HEK293 (cell line): Measurements from ENCODE around the gene LMF1.

Source experiments
- GLI4 ChIP-seq: fragments of 450-650 bp; formaldehyde crosslinking; IDR thresholded peaks from 2 replicates; pipeline ENCODE4 v1.5.1; 2016; ENCODE audit warnings: missing biosample characterization, missing genetic modification characterization
- YY1 ChIP-seq: fragments of 450-650 bp; formaldehyde crosslinking; IDR thresholded peaks from 2 replicates; pipeline ENCODE4 v1.5.1; 2018; ENCODE audit warnings: missing biosample characterization, missing genetic modification characterization
- TF ChIP-seq, protein P1 (sequence below): fragments of 450-650 bp; formaldehyde crosslinking; IDR thresholded peaks from 2 replicates; pipeline ENCODE4 v1.5.1; 2016; ENCODE audit warnings: missing biosample characterization, missing genetic modification characterization

DNA sequence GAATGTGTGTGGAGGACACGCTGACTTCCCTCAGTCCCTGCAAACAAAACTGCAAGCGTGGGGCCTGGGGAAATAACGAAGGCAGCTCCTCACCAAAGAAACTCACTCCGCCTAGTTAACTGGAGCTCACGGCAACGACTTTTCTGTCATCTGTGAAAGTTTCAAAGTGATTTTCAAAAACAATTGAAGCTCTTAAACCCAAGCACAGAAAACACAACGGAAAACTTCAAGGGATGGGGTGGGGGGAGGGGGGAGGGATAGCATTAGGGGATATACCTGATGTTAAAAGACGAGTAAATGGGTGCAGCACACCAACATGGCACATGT, 167.1 kb downstream of the LMF1 start:
- TF ChIP-seq GLI4 (tag by site-specific recombination) (no peak), YY1 (tag by site-specific recombination) (no peak)
- TF ChIP-seq, protein P1, sequence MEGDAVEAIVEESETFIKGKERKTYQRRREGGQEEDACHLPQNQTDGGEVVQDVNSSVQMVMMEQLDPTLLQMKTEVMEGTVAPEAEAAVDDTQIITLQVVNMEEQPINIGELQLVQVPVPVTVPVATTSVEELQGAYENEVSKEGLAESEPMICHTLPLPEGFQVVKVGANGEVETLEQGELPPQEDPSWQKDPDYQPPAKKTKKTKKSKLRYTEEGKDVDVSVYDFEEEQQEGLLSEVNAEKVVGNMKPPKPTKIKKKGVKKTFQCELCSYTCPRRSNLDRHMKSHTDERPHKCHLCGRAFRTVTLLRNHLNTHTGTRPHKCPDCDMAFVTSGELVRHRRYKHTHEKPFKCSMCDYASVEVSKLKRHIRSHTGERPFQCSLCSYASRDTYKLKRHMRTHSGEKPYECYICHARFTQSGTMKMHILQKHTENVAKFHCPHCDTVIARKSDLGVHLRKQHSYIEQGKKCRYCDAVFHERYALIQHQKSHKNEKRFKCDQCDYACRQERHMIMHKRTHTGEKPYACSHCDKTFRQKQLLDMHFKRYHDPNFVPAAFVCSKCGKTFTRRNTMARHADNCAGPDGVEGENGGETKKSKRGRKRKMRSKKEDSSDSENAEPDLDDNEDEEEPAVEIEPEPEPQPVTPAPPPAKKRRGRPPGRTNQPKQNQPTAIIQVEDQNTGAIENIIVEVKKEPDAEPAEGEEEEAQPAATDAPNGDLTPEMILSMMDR (tag by site-specific recombination): no peak
